Forelimb muscle (tissue), 1 donor: ENCODE results near the gene PERCC1. TPM values are rescaled to one million over a fixed set of nuclear protein-coding genes. Genes with fewer than 3 reads are reported as not detected.
"Not testable (repeated sequence)": the region's sequence is repeated elsewhere in the genome, so short reads cannot be mapped to it uniquely, and the experiment has no call there.

Source experiments
- DNase-seq: peaks from one replicate; pipeline ENCODE4 v3.0.0-alpha.2; 2013; ENCODE audit warnings: low read depth
- polyA plus RNA-seq: library from polyadenylated mRNA; unstranded; fragments of 120-200 nt; gene quantifications from one replicate; pipeline ENCODE4 v1.2.1, GENCODE V29; 2013; ENCODE audit not compliant: insufficient read length

Gene PERCC1
- polyA plus RNA-seq, 1 donor: 0.20 TPM

DNA sequence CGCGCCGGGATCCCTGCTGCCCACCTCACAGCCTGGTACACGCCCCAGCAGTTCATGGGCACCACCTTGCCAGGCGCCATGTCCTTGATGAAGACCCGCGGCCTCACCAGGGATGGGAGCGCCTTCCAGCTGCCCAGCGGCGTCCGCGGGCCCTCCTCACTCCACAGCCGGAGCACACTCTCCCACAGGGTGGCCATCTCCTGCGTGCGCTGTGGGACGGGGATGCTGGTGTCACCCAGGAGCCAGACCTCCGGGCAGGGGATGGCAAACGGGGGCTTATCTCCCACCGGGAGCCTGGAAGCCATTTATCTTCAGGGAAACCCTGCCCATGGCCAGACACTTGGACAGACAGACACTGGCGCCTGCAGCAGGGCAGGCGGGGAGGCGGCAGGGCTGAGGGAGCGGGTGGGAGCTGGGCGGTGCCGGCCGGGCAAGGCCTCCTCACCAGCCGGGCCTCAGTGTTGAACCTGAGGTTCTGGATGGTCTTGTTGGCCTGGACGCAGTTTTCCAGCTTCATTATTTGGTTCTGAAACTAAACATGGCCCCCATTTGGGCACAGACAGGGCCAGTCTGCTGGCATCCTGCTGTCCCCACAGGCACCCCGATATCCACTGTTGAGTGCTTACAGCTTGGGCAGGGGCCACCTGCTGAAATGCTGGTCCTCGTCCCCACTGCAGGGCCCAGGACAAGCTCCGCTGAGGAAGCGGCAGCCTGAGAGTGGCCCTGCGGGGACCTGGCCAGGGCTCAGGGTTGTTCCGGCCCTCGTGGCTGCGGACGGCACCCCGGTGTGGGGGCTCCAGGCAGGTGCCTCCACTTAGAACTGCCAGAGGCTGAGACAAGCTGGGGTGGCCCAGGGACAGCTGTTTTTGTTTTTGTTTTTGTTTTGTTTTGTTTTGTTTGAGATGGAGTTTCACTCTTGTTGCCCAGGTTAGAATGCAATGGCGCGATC, 4.0 kb downstream of the PERCC1 start:
- DNase-seq: no peak

GRCh38 chr16:1435921-1436697, 5.2 kb downstream of the PERCC1 start:
- DNase-seq: no peak

DNA sequence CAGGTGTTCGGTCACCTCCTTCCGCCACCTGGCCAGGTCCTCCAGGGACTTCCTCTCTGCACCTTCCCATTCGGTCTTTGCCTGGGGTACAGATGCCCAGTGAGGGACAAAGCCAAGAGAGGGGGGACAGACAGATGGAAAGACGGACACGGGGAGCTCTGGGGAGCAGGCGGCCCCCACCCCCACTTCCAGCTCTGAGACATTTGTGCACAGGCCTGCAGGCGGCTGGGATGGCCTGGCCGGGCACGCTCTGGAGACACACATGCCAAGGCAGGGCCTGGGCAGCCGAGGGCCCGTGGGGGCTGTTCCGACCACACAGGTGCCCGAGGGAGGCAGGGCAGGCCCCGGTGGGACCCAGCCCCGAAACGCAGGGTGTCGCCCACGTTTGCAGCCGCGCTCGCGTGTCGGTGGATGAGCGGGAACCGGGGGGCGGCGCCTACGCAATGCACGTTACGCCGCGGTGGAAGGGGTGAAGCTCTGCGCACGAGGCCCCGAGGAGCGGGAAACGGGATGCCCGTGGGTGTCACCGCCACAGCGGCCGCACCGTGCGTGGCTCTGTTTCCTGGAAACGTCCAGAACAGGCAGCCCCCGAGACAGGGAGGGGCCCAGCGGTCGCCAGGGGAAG, 6.0 kb downstream of the PERCC1 start:
- DNase-seq: no peak

DNA sequence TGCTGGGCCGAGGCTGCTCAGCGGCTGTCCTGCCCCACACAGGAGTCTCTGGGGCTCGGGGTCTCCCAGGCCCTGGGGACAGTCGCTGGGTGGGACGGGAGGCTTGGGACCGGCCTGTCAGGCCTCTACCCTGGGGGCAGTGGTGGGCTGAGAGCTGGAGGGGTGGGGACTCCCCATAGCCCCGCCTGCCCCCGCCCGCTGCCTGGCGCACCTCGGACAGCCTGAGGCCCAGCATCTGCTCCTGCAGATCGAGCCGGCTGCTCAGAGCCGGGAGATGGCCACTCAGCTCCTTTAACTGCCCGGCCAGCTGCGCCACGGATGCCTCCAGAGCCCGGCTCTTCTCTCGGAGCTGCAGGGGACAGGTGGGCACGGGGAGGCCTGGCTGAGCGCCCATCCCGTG, 6.7 kb downstream of the PERCC1 start:
- DNase-seq: no peak

DNA sequence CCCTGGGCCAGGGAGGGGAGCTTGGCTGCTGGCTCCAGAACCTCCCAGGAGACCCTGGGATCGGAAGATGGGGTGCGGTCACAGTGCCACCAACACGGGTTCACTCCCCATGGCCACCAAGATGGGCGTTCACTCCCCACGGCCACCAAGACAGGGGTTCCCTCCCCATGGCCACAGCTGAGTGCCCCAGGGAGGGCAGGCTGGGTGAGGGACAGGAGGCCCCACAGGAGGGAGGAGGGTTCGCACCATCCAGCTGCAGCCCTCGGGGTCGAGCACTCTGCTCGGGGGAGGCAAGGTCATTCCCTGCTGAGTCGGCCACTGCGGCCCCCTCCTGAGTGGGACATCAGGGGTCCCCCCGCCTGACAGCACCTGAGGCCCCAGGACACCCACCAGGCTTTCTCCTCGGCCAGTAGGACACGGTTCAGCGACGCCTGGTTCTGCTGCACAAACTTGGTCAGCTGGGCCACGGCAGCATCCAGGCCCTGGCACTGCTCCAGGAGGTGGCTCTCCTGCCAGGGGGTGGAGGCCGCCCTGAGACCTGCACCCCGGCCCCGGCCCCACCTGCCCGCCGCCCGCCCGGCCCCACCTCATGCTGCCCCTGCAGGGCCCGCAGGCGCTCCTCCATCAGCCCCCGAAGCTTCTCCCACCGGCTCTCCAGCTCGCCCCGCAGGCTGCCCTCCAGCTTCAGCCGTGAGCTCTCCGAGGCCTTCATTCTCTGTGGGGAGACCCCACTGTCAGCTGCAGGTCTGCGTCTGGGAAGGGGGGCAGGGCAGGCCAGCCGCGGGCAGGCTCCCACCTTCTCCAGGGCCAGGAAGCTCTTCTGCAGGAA, 7.6 kb downstream of the PERCC1 start:
- DNase-seq: no peak

- no peak for DNase-seq
Measured at GRCh38 chr16:1439058-1439698, 8.3 kb downstream of the PERCC1 start.

DNA sequence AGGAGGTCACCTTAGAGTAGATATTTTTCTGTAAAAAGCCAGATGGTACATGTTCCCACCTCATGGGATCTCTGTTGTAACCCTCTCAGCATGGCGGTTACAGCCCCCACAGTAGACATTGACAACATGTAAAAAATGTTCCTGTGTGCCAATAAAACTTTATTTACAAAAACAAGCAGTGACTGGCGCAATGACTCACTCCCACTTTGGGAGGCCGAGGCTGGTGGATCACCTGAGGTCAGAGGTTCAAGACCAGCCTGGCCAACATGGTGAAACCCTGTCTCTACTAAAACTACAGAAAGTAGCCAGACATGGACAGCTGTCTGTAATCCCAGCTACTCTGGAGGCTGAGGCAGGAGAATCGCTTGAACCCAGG, 8.8 kb downstream of the PERCC1 start:
- DNase-seq: not testable (repeated sequence)

- no peak for DNase-seq
Measured at GRCh38 chr16:1441391-1441829, 10.5 kb downstream of the PERCC1 start.

GRCh38 chr16:1442697-1443096, 11.8 kb downstream of the PERCC1 start:
- DNase-seq: no peak

DNA sequence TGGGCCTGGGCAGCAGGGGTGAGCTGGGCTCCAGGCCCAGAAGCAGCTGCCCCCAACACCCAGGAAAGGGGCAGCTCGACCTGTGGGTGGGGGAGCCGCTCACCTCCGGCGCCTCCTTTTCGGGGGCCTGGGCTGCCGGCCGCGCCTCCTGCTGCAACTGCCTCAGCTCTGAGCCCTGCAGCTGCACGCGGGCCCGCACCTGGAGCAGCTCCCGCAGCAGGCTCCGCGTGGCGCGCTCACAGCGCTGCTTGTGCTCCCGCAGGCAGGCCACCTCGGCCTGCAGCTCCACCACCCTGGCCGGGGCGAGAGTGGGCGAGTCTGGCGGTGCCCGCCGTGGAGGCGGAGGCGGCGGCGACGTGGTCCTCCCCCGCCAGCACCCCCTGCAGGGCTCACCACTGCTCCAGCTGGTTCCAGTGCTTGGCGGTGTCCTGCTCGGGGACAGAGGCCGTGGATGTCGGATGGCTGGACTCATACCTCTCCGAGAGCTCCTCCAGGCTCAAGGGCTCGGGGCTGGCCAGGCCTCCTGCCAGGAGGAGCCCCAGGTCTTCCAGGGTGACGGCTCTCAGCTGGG, 12.6 kb downstream of the PERCC1 start:
- no peak for DNase-seq

DNA sequence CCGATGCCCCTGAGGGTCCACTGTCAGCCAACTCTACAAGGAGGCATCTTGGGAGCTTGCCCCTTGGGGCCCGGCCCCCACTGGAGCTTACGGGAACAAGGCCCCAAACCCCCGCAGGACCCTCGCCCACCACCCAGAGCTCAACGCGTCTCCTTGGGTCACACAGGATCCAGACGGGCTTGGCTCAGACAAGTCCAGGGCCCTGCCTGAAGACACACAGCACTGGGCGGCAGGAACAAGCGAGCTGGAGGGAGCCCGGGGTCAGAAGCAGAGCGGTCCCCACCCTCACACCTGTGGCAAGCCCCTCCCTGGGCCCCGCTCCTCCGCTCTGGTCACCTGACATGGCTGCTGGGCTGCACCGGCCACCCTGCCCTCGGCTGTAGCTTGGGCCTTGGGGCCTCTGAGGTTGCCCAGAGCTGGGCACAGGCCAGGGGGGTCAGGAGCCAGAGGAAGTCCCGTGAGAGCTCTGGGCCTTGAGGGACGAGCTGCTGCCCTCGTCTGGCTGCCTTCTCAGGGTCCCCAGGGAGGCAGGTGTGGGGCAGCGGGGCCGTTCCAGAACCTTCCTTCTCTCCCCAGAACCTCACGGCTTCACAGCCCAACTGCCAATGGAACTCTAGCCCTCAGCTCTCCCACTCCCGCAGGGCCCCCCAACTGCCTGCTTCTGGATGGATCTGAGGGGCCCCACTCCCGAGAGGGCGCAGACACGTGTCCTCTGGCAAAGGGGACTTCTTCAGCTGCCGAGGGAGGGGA, 13.3 kb downstream of the PERCC1 start, which contains the start of gene CCDC154:
Gene CCDC154, minus strand, starts transcription at position 577 of the 750 bp plus-strand sequence. Its CDS starts 234 bp downstream, at position 343.
- no peak for DNase-seq

- no peak for DNase-seq
Measured at GRCh38 chr16:1444730-1445517, 14.0 kb downstream of the PERCC1 start.

DNA sequence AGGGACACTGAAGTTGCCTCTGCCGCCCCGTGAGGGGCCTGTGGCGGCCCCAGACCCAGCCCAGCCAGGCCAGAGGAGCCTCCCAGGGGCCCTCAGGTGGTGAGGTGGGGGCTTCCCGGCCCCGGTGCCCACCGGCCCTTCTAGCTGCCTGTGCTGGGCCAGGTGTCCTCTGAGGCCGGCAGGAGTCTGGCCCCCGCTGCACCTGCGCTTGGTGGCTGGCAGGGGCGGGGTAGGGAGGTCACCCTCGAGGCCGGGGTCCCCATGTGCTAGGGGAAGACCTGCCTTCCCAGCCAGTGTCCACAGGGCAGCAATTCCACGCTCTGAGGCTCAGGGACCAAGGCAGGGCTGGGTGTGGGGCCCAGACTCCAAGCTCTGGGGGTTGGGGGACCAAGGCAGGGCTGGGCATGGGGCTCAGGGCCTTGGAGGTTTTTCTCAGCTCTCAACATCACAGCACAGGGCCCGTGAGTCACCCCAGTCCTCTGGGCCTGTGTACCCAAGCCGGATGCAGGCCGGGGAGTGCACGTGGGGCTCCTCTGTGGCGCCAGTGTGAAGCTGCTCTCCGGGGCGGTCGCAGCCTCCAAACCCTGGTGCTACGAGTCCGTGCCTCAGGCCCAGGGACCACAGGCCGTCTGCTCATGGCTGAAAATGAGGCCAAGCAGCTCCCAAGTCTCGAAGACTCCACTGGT, 14.8 kb downstream of the PERCC1 start:
- DNase-seq: no peak

DNA sequence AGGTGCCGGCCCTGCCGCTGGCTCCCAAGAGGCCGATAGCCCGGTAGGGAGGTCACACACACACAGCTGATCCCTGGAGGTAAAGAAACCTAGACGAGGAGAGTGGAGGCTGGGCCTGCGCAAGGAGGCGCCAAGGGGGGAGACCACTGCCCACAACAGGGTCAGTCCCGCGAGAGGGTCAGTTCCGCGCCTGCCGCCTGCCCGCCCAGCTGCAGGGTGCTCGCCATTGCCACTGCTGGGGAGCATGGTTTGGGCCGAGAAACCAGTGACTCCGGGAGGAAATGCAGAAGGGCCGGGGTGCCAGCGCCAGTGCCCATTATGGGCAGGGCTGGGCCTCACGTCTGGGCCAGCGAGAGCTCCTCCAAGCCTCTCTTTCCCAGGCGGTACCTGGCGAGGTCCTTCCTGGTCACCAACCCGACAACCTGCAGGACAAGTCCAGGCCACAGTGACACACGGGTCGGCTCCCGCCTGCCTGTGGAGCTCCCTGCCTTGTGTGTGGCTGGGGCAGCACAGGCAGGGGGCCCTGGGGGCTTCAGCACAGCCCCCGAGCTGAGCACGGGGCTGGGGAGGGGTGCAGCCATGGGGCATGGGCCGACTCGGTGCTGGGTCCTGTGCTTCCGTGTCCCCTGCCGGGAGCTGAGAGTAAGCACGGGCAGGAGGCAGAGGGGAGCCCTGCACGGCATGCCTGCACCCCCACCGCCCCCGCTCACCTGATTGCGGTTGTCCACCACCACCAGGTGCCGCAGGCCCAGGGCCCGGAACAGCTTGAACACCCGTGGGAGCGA, 15.6 kb downstream of the PERCC1 start:
- DNase-seq: no peak

GRCh38 chr16:1447965-1448364, 17.1 kb downstream of the PERCC1 start:
- DNase-seq: no peak

DNA sequence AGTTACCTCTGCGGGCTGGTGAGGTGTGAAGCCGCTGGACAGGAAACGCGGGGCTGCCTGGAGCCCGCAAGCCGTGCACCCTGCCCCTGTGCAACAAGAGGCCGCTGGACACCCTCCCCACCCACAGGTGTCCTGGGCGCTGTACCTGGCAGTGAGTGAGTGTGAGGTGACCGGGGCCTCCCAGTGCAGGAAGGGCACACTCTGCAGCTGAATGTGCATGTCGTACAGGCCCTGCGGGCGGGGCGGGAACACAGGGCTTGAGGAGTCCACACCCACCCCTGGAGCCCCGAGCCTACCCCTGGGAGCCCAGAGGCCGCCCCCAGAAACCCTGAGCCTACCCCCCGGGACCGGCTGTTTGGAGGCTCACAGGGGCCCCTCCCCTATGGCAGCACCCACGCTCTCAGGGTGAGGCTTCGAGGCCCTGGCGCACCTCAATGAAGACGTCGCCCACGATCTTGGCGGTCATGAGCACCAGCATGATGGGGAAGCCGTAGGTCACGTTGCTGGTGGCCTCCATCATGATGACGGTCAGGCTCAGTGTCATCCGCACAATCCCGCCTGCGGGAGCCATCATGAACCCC, 17.7 kb downstream of the PERCC1 start:
- no peak for DNase-seq

DNA sequence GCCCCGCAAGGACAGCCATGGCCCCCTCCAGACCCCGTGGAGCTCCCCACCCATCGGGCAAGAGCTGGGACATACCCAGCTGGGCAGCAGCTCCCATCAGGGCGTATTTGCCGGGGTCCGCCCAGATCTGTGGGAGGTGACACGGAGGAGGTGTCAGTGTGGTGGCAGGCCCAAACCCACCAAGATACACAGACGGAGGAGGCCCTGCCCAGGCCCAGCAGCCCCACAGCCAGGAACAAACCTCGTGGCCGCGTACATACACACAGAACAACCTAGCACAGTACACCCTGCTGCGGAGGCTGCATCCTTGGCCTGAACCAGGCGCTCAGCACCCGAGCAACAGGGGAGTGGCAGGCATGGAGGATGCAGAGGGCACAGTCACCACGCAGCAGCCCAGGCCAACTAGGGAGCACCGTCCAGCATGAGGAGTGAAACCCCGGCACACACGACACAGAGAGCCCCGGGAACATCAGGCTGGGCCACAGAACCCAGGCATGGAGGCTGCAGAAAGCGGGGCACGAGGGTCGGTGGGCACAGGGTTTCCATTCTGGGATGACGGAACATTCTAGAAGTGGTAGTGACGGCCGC, 18.4 kb downstream of the PERCC1 start:
- no peak for DNase-seq
